Osteoblast (primary cell): Measurements from ENCODE around the gene NR3C1. TPM values are rescaled to one million over a fixed set of nuclear protein-coding genes. Genes with fewer than 3 reads are reported as not detected.

ENCODE experiments used
- DNase-seq: peaks from one replicate; pipeline ENCODE4 v3.0.0; 2011; ENCODE audit warnings: low spot score, mixed read lengths; ENCODE audit not compliant: insufficient read length; ENCODE audit errors: missing footprints
- H2AFZ ChIP-seq: 2 replicates; pipeline ENCODE4 v1.6.0; 2011; ENCODE audit warnings: mild to moderate bottlenecking, low read length
- H3K27ac ChIP-seq: 2 replicates; pipeline ENCODE4 v1.5.1; 2011; ENCODE audit warnings: mild to moderate bottlenecking, low read depth, low read length, moderate library complexity
- H3K27me3 ChIP-seq: 2 replicates; pipeline ENCODE4 v1.6.0; 2012; ENCODE audit warnings: mild to moderate bottlenecking, control low read depth, inconsistent platforms, low read length, moderate library complexity; ENCODE audit not compliant: insufficient read depth
- H3K36me3 ChIP-seq: 2 replicates; pipeline ENCODE4 v1.5.1; 2011; ENCODE audit warnings: mild to moderate bottlenecking, low read length, control low read depth, moderate library complexity; ENCODE audit not compliant: insufficient read depth
- H3K4me1 ChIP-seq: 2 replicates; pipeline ENCODE4 v1.5.1; 2011; ENCODE audit warnings: mild to moderate bottlenecking, low read length, control low read depth, moderate library complexity; ENCODE audit not compliant: insufficient read depth
- H3K4me2 ChIP-seq: 2 replicates; pipeline ENCODE4 v1.6.0; 2011; ENCODE audit warnings: mild to moderate bottlenecking, low read length; ENCODE audit not compliant: insufficient read depth
- H3K4me3 ChIP-seq: fragments of 200-600 bp; sonication (generic); 3 replicates; pipeline ENCODE4 v1.5.1; 2012; ENCODE audit warnings: mild to moderate bottlenecking, low read length, inconsistent platforms; ENCODE audit not compliant: insufficient read depth
- H3K79me2 ChIP-seq: 2 replicates; pipeline ENCODE4 v1.6.0; 2012; ENCODE audit warnings: mild to moderate bottlenecking, low read length, control low read depth, inconsistent platforms; ENCODE audit not compliant: insufficient read depth
- H3K9me3 ChIP-seq: 2 replicates; pipeline ENCODE4 v1.5.1; 2011; ENCODE audit warnings: low read depth, low read length, control low read depth
- H4K20me1 ChIP-seq: 2 replicates; pipeline ENCODE4 v1.6.0; 2012; ENCODE audit warnings: mild to moderate bottlenecking, low read length, control low read depth; ENCODE audit not compliant: insufficient read depth
- total RNA-seq: library from RNA; depleted of rRNA; stranded (reverse); fragments of >200 nt; gene quantifications from 2 replicates; pipeline ENCODE4 v1.2.3, GENCODE V29; 2012
- TF ChIP-seq, protein P1 (sequence below): IDR thresholded peaks from 2 replicates; pipeline ENCODE4 v1.5.1; 2011; ENCODE audit warnings: mild to moderate bottlenecking, low read depth, low read length, moderate library complexity; ENCODE audit errors: extremely low read depth

Gene NR3C1
- 113 and 119 TPM in 2 replicates for total RNA-seq

GRCh38 chr5:143403593-143404415 is at the start of gene NR3C1:
Gene NR3C1 (minus strand): TSS chr5:143403686. CDS start chr5:143400839, 2,847 bp downstream.
- TF ChIP-seq, protein P1, sequence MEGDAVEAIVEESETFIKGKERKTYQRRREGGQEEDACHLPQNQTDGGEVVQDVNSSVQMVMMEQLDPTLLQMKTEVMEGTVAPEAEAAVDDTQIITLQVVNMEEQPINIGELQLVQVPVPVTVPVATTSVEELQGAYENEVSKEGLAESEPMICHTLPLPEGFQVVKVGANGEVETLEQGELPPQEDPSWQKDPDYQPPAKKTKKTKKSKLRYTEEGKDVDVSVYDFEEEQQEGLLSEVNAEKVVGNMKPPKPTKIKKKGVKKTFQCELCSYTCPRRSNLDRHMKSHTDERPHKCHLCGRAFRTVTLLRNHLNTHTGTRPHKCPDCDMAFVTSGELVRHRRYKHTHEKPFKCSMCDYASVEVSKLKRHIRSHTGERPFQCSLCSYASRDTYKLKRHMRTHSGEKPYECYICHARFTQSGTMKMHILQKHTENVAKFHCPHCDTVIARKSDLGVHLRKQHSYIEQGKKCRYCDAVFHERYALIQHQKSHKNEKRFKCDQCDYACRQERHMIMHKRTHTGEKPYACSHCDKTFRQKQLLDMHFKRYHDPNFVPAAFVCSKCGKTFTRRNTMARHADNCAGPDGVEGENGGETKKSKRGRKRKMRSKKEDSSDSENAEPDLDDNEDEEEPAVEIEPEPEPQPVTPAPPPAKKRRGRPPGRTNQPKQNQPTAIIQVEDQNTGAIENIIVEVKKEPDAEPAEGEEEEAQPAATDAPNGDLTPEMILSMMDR, result peak; percentile 17

GRCh38 chr5:143449772-143450171 is 46.3 kb upstream of the NR3C1 start:
- Histone ChIP-seq H3K79me2 (no peaks in the 10 kb centered on the region), H3K36me3 (no peaks in the 10 kb centered on the region), H2AFZ (no peak overlapping the region), H3K27ac (no peak overlapping the region), H4K20me1 (no peaks in the 10 kb centered on the region), H3K4me3 (no peak overlapping the region), H3K9me3 (no peaks in the 10 kb centered on the region), H3K4me2 (no peak overlapping the region), H3K4me1 (no peaks in the 10 kb centered on the region), H3K27me3 (no peaks in the 10 kb centered on the region)
- TF ChIP-seq, protein P1, result no peak
- no peak for DNase-seq

More at GRCh38 chr5:143403593-143404415, at the start of gene NR3C1:
- DNase-seq, result peak; percentile 96
- H2AFZ ChIP-seq, result peak within 1 kb of the TSS; percentile 25
- H3K36me3 ChIP-seq, result peaks cover 10% of the 10 kb centered on the region
- peak within 1 kb of the TSS; percentile 85 for H3K4me2 ChIP-seq
- H3K4me1 ChIP-seq, result peaks cover 5% of the 10 kb centered on the region
- H3K27ac ChIP-seq, result peak within 1 kb of the TSS; percentile 96
- H3K79me2 ChIP-seq, result peaks cover 47% of the 10 kb centered on the region
- peak within 1 kb of the TSS; percentile 80 for H3K4me3 ChIP-seq
- no peaks in the 10 kb centered on the region for H3K9me3 ChIP-seq
- H4K20me1 ChIP-seq, result peaks cover 20% of the 10 kb centered on the region
- H3K27me3 ChIP-seq, result no peaks in the 10 kb centered on the region

DNA sequence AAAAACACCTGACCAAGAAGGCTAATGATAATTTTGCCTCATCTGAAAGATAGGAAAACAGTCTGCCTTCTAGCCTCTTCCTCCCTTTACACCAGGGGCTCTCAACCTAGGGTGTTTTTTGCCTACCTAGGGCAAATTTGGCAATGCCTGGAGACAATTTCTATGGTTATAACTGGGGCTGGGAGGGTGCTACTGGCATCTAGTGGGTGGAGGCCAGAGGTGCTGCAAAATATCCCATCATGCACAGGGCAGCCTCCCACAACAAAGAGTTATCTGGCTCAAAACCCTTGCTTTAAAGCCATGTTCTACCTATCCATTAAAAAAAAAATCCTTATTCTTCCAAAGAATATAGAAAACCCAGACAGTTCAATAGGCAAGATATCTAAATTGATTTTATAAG is 45.0 kb upstream of the NR3C1 start:
- H3K27ac ChIP-seq, result no peak overlapping the region
- H3K79me2 ChIP-seq, result no peaks in the 10 kb centered on the region
- H2AFZ ChIP-seq, result no peak overlapping the region
- no peak overlapping the region for H3K4me2 ChIP-seq
- H3K27me3 ChIP-seq, result no peaks in the 10 kb centered on the region
- no peak overlapping the region for H3K4me3 ChIP-seq
- no peaks in the 10 kb centered on the region for H3K9me3 ChIP-seq
- H4K20me1 ChIP-seq, result no peaks in the 10 kb centered on the region
- H3K4me1 ChIP-seq, result no peaks in the 10 kb centered on the region
- no peak for DNase-seq
- H3K36me3 ChIP-seq, result no peaks in the 10 kb centered on the region
- TF ChIP-seq, protein P1, result no peak

DNA sequence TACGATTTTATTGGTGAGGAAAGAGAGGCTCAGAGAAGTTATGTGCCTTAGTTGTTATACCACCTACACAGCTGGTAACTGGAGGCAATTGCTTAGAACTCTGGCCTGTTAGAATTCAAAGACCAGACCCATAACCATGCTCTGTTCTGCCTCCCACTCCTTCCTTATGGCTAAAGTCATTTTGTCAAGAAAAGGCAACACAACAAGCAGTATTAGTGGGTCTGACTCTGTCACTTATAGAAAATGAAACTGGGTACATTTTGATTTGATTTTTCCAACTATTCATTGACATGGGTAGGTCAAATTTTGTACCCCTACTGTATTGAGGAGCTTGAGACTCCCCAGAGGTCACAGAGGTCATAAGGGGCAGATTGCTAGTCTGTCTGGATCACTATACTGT is 44.5 kb upstream of the NR3C1 start:
- Histone ChIP-seq H2AFZ (peak overlapping the region; percentile 21), H4K20me1 (no peaks in the 10 kb centered on the region), H3K36me3 (no peaks in the 10 kb centered on the region), H3K4me3 (no peak overlapping the region), H3K4me1 (no peaks in the 10 kb centered on the region), H3K4me2 (no peak overlapping the region), H3K79me2 (no peaks in the 10 kb centered on the region), H3K9me3 (no peaks in the 10 kb centered on the region), H3K27me3 (no peaks in the 10 kb centered on the region), H3K27ac (no peak overlapping the region)
- TF ChIP-seq, protein P1, result no peak
- no peak for DNase-seq
